MM.1S (cell line): Measurements from ENCODE around the gene RIIAD1.

Experiments used
- DNase-seq: peaks from one replicate; pipeline ENCODE4 v3.0.0-alpha.2; 2015
- H2AFZ ChIP-seq: fragments of 300-600 bp; sonication (generic); 2 replicates; pipeline ENCODE4 v1.6.0; 2016; ENCODE audit warnings: antibody characterized with exemption, low read length
- H3F3A ChIP-seq: fragments of 300-600 bp; sonication (generic); 2 replicates; pipeline ENCODE4 v1.6.1; 2016; ENCODE audit warnings: mild to moderate bottlenecking, antibody characterized with exemption, low read length, moderate library complexity, mixed read lengths; ENCODE audit not compliant: insufficient read depth
- H3K27ac ChIP-seq: fragments of 300-600 bp; sonication (generic); 2 replicates; pipeline ENCODE4 v1.5.1; 2016; ENCODE audit warnings: mild to moderate bottlenecking, low read length
- H3K27me3 ChIP-seq: fragments of 300-600 bp; sonication (generic); replicated peaks from 2 replicates; pipeline ENCODE4 v1.6.0; 2016; ENCODE audit warnings: low read length; ENCODE audit not compliant: insufficient read depth
- H3K36me3 ChIP-seq: fragments of 300-600 bp; sonication (generic); replicated peaks from 2 replicates; pipeline ENCODE4 v1.6.1; 2016; ENCODE audit warnings: mild to moderate bottlenecking, low read length, mixed read lengths; ENCODE audit not compliant: insufficient read depth
- H3K4me1 ChIP-seq: fragments of 300-600 bp; sonication (generic); 2 replicates; pipeline ENCODE4 v1.6.1; 2016; ENCODE audit warnings: low read length, mixed read lengths
- H3K4me2 ChIP-seq: fragments of 300-600 bp; sonication (generic); 2 replicates; pipeline ENCODE4 v1.6.0; 2016; ENCODE audit warnings: low read depth, low read length
- H3K4me3 ChIP-seq: fragments of 300-600 bp; sonication (generic); 2 replicates; pipeline ENCODE4 v1.5.1; 2016; ENCODE audit warnings: low read length, mixed read lengths
- H3K79me2 ChIP-seq: fragments of 300-600 bp; sonication (generic); 2 replicates; pipeline ENCODE4 v1.6.1; 2016; ENCODE audit warnings: mixed run types, low read length, mixed read lengths
- H3K9ac ChIP-seq: fragments of 300-600 bp; sonication (generic); 2 replicates; pipeline ENCODE4 v1.6.1; 2016; ENCODE audit warnings: low read length, mixed read lengths
- H3K9me2 ChIP-seq: fragments of 300-600 bp; sonication (generic); replicated peaks from 2 replicates; pipeline ENCODE4 v1.6.1; 2016; ENCODE audit warnings: mild to moderate bottlenecking, low read length, mixed read lengths; ENCODE audit not compliant: insufficient read depth
- H3K9me3 ChIP-seq: fragments of 300-600 bp; sonication (generic); replicated peaks from 2 replicates; pipeline ENCODE4 v1.6.1; 2016; ENCODE audit warnings: mild to moderate bottlenecking, low read length, mixed read lengths; ENCODE audit not compliant: insufficient read depth
- H4K20me1 ChIP-seq: fragments of 300-600 bp; sonication (generic); 2 replicates; pipeline ENCODE4 v1.6.1; 2016; ENCODE audit warnings: mild to moderate bottlenecking, low read length, moderate library complexity, mixed read lengths; ENCODE audit not compliant: insufficient read depth
- CTCF ChIP-seq: fragments of 300-600 bp; sonication (generic); IDR thresholded peaks from 2 replicates; pipeline ENCODE4 v1.5.1; 2016; ENCODE audit warnings: antibody characterized with exemption, low read length, mixed read lengths
- EZH2 ChIP-seq: fragments of 300-600 bp; sonication (generic); optimal IDR thresholded peaks from 2 replicates; pipeline ENCODE3; 2017; ENCODE audit warnings: low read depth, mild to moderate bottlenecking, antibody characterized with exemption, low read length, mixed read lengths
- EZH2phosphoT487 ChIP-seq: fragments of 300-600 bp; sonication (generic); IDR thresholded peaks from 2 replicates; pipeline ENCODE4 v1.6.1; 2018; ENCODE audit warnings: antibody characterized with exemption, low read length

Gene RIIAD1

DNA sequence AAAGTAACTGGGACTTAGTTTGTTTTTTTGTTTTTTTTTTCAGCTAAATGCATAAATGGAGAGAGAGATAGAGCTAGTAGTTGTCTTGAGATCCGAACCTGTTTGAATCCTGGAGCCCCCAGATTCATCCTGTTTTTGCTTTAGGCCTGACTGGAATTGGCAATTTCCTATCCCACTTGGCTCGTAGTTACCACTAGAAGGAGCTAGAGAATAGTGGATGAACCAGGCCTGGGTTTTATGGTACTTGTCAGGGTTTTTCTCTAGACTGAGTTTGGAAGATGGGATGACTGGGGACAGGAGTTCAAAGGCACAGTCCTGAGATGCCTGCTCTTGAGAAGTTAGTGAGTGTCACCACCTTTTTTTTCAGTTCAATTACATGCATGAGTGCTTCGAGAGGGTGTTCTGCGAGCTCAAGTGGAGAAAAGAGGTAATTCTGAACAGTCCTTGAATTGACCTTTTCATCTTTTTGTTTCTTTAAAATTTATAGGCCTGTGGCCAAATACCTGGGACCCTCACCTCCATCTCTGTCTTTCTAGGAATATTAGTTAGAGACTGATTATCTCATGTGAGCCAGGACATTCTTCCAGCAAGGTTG is 28.2 kb upstream of the RIIAD1 start:
- H3K36me3 ChIP-seq, result no peaks in the 10 kb centered on the region
- H4K20me1 ChIP-seq, result no peaks in the 10 kb centered on the region
- TF ChIP-seq CTCF, result peak; percentile 84
- TF ChIP-seq EZH2, result no peak
- TF ChIP-seq EZH2phosphoT487, result no peak
- no peaks in the 10 kb centered on the region for H3K9me2 ChIP-seq
- no peaks in the 10 kb centered on the region for H3F3A ChIP-seq
- no peaks in the 10 kb centered on the region for H3K4me1 ChIP-seq
- no peak overlapping the region for H3K4me2 ChIP-seq
- H3K27me3 ChIP-seq, result no peaks in the 10 kb centered on the region
- H3K9ac ChIP-seq, result no peak overlapping the region
- DNase-seq, result no peak
- H3K9me3 ChIP-seq, result no peaks in the 10 kb centered on the region
- no peaks in the 10 kb centered on the region for H3K79me2 ChIP-seq
- H3K27ac ChIP-seq, result no peak overlapping the region
- H2AFZ ChIP-seq, result no peak overlapping the region
- H3K4me3 ChIP-seq, result no peak overlapping the region

GRCh38 chr1:151701515-151701914 is 19.8 kb upstream of the RIIAD1 start:
- no peaks in the 10 kb centered on the region for H3K9me3 ChIP-seq
- no peaks in the 10 kb centered on the region for H3K36me3 ChIP-seq
- H2AFZ ChIP-seq, result no peak overlapping the region
- no peaks in the 10 kb centered on the region for H3K27me3 ChIP-seq
- no peak overlapping the region for H3K27ac ChIP-seq
- no peak overlapping the region for H3K9ac ChIP-seq
- H4K20me1 ChIP-seq, result no peaks in the 10 kb centered on the region
- no peaks in the 10 kb centered on the region for H3K79me2 ChIP-seq
- no peak overlapping the region for H3K4me2 ChIP-seq
- TF ChIP-seq EZH2, result no peak
- TF ChIP-seq EZH2phosphoT487, result no peak
- no peak for TF ChIP-seq CTCF
- H3K9me2 ChIP-seq, result no peaks in the 10 kb centered on the region
- no peaks in the 10 kb centered on the region for H3F3A ChIP-seq
- DNase-seq, result no peak
- no peak overlapping the region for H3K4me3 ChIP-seq
- 0 out of 2 replicates have a peak, but pooled peaks cover 3% of the 10 kb centered on the region for H3K4me1 ChIP-seq

DNA sequence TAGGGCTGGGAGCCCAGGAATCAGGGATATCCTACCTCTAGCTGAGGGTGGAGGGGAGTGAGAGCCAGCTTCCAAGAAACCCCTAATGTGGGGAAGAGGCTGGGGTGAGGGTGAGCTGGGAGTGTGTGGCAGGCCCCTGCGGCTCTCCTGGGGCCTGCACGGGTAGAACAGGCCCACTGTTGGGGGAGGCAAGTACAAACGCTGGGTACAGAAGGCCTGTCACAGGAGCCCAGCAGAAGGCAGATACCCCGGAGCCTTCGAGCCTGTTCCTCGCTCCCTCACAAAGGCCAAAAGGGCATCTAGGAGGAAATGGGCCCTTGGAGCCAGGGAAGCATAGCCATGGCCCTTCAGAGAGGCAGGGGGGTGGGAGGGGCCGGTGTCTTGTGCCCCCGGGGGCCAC is 18.4 kb upstream of the RIIAD1 start:
- Histone ChIP-seq H3K9me3 (no peaks in the 10 kb centered on the region), H3K27me3 (0 out of 2 replicates have a peak, but pooled peaks cover 2% of the 10 kb centered on the region), H4K20me1 (no peaks in the 10 kb centered on the region), H3K36me3 (no peaks in the 10 kb centered on the region), H3K9ac (no peak overlapping the region), H3K79me2 (no peaks in the 10 kb centered on the region), H3K4me2 (no peak overlapping the region), H3K27ac (no peak overlapping the region), H2AFZ (no peak overlapping the region), H3K4me3 (no peak overlapping the region), H3K4me1 (0 out of 2 replicates have a peak, but pooled peaks cover 8% of the 10 kb centered on the region), H3K9me2 (no peaks in the 10 kb centered on the region), H3F3A (no peaks in the 10 kb centered on the region)
- no peak for TF ChIP-seq EZH2phosphoT487
- TF ChIP-seq CTCF, result no peak
- no peak for TF ChIP-seq EZH2
- DNase-seq, result no peak
